HG03097 (cell line): ENCODE data around the gene RABEP1.
A peak's percentile ranks its signal among the peaks of the same experiment; 100 is the strongest.
"Not testable (repeated sequence)": the region's sequence is repeated elsewhere in the genome, so short reads cannot be mapped to it uniquely, and the experiment has no call there.

Experiments used
- ATAC-seq: cut with Tn5 transposase; IDR thresholded peaks from one replicate; pipeline ENCODE4 v1.9.1; 2021; ENCODE audit not compliant: unreplicated experiment, low FRiP score

Gene RABEP1, protein sequence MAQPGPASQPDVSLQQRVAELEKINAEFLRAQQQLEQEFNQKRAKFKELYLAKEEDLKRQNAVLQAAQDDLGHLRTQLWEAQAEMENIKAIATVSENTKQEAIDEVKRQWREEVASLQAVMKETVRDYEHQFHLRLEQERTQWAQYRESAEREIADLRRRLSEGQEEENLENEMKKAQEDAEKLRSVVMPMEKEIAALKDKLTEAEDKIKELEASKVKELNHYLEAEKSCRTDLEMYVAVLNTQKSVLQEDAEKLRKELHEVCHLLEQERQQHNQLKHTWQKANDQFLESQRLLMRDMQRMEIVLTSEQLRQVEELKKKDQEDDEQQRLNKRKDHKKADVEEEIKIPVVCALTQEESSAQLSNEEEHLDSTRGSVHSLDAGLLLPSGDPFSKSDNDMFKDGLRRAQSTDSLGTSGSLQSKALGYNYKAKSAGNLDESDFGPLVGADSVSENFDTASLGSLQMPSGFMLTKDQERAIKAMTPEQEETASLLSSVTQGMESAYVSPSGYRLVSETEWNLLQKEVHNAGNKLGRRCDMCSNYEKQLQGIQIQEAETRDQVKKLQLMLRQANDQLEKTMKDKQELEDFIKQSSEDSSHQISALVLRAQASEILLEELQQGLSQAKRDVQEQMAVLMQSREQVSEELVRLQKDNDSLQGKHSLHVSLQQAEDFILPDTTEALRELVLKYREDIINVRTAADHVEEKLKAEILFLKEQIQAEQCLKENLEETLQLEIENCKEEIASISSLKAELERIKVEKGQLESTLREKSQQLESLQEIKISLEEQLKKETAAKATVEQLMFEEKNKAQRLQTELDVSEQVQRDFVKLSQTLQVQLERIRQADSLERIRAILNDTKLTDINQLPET

DNA sequence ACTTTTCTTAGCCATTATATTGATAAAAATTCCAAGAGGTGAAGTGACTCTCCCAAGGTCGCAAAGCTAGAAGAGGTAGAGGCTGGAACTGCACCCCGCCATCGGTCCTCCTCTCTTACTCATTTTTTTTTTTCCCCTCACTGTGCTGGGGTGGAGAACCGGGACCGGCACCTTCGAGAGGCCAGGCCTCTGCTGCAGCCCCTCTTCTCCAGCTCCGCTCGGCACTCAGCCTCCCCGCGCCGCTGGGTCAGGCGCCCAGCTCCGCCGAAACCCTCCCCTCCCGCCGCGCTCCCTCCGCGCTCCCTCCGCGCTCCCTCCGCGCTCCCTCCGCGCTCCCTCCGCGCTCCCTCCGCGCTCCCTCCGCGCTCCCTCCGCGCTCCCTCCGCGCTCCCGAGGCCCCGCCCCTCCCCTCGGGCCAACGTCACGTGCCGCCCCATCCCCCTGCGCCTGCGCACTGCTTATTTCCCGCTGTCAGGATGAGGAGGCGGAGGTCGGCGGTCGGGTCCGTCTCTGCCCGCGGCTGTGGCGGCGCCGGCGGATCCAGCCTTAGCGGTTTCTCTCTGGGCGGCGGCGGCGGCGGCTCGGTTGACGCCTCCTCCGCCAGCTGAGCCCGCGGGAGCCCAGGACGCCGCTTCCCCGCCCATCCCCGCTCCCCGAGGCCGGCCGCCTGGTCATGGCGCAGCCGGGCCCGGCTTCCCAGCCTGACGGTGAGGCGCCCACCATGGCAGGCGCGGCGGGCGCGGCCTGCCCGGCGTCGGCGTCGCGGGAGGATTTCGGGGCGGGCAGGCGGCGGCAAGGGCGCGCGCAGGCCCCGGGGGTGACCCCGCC, at the start of gene RABEP1:
Gene RABEP1 (plus strand): TSS at position 471 of the 828 bp plus-strand sequence. CDS start 203 bp downstream, at position 674.
- ATAC-seq: peak; percentile 44

DNA sequence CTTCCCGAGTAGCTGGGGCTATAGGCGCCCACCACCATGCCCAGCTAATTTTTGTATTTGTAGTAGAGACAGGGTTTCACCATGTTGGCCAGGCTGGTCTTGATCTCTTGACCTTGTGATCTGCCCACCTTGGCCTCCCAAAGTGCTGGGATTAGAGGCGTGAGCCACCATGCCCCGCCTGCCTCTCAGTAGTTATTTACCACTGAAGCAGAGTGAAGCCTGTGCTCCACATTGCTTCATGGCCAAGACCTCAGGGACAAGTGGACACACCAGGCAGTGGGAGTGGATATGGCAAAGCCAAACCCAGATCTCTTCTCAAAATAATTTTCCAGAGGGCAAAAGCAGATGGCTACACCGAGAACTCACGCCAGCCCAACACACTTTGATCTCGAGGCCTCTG, 48.6 kb upstream of the RABEP1 start:
- ATAC-seq: not testable (repeated sequence)

DNA sequence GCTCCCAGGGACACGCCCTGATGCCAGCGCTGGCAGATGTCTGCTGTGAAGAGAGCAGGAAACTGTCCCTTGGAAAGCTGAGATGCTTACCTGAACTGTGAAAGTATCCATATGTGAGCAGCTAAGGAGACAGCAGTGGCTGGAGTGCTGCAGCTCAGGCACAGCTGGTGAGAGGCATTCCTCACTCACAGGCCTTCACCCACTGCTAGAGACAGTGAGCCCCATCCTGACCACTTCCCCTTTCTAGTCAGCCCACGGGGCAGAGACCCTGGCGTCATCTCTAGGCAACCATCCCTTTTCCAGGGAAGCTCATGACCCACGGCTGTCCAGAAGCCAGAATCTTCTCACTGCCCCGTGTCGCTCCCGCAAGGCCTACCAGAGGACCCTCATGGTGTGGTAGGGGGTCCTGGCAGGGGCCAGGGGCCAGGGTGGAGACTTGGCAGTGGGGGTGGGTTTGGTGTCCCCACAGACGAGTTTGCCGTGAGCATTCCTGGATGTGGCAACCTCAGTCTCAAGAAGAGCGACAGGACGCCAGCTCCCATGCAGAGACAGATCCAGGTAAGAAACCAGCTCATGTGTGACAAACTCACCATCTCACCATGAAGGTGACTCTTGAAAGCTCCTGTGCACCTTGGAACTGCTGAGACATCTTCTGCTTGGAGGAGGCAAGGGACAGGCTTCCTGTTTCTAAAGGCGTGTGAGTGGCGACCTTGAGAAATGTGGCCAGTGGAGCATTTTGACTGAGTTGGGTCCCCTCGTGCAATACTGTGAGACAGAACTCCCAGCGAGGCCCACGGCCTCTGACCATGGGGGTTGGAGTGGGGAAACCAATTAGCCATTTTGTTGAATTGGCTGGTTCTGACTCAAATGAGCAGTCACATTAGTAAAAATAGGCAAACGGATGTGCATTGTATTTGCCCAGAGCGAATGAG, 47.2 kb upstream of the RABEP1 start, which contains the start of gene SCIMP:
Gene SCIMP (minus strand): TSS at position 216 of the 932 bp plus-strand sequence. CDS start 105 bp downstream, at position 111.
- ATAC-seq: no peak

DNA sequence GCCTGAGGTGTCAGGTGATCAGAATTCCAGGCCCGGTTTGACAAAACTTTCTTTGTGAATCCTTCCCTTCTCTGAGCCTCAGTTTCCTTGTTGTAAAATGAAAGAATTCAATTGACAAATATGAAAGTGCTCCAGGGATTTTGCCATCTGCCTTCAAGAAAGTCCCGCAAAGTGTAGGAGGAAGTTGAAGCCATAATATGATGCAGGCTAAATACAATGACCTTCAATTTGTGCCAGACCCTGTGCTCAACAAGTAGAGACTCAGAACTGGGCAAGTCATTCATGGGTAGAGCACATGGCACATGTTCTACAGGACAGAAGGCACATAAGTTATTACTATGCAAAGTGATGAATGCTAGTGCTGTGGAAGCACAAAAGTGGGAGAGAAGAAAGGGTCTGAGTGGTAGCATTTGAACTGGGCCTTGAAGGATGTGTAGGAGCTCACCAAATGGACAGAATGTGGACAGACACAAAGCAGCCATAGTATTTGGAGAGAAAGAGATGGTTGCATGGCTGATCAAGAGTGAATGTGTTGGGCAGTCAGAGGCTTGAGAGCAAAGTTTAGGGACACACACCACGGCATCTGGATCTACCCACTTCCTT, 45.0 kb upstream of the RABEP1 start:
- ATAC-seq: no peak

DNA sequence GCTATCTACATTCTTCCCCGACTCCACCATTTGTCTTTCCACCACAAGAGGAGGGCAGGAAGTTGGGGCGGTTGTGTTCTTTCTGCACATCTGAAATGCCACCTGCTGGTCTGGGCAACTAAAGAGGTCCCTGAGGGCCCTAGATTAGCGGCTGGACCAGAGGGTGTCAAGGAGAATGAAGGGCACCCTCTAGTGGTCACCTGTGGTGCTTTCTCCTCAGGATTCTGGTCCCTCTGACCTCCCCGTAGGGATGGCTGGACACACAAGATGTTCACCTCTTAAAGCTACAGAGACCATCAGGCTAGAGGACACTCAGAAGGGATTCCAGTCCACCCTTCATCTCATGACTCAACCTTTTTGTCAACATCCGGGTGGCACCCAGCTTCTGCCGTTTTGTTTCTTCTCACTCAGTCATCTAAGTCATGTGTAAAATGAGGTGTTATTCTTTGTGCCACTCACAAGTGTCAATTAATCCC, 44.5 kb upstream of the RABEP1 start:
- peak; percentile 42 for ATAC-seq

DNA sequence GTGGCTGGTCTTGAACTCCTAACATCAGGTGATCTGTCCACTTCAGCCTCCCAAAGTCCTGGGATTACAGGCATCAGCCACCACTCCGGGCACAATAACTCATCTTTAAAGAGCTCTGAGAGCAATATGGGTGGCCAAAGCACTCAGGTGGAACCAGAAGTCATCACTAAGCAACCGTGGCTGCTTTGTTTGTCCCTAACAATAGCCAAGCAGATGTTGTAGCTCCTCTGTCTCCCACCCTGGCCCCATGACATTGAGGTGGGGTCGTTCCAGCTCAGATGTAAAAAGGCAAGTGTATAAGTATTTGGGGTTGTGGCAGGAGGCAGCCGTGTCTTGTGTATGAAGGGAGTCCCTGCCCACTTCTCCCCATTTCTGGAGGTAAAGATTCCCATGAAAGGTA, 43.8 kb upstream of the RABEP1 start:
- ATAC-seq: no peak

DNA sequence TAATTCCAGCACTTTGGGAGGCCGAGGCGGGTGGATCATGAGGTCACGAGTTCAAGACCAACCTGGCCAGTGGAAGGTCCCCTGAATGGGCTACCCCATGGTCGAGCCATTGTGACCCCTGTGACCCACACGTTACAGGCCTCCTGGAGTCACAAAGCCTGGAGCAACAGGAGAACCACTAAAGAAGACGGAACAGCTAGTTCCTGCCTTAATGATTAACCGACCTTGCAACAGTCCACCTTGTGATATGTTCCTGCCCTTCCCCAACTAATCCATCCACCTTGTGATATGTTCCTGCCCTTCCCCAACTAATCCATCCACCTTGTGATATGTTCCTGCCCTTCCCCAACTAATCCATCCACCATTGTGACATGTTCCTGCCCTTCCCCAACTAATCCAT, 42.3 kb upstream of the RABEP1 start:
- ATAC-seq: not testable (repeated sequence)

DNA sequence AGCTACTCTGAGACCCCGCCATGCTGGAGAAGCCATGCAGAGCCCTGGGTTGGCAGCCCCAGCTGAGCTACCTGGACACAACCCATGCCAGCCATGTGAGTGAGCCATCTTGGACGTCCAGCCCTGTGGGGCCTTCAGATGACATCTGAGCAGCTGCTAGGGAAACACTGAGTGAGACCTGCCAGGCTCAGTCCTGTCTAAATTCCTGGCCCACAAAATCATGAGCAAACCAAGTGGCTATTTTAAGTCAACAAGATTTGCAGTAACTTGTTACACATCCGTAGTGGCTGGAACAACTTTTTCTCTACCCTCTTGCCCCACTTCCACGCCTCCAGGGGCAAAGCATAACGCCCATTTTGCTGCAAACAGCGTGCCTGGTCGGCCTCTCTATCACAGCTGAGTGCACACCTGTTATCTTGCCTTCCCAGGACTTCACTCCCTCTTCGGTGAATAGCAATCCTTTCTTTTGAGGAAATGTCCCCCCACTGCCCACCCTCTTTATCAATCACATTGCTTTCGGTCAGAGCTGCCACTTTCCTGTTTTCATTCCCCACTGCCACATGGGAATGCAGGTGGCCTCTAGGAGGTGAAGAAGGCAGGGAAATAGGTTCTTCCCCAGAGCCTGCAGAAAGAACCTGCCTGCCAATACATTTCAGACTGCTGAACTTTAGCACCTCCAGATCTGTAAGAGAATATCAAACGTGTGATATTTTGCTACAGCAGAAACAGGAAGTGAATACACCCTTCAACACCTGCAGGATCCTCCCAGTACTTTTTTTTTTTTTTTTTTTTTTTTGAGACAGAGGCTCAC, 40.0 kb upstream of the RABEP1 start:
- ATAC-seq: no peak

DNA sequence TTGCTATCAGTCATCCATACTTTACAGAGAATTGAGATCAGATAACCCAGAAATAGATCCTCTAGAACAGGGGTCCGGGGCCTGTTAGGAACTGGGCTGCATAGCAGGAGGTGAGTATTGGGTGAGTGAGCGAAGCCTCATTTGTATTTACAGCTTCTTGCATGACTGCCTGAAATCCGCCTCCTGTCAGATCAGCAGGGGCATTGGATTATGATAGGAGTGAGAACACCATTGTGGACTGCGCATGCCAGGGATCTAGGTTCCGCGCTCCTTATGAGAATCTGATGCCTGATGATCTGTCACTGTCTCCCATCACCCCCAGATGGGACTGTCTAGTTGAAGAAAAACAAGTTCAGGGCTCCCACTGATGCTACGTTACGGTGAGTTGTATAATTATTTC, 34.5 kb upstream of the RABEP1 start:
- ATAC-seq: no peak

DNA sequence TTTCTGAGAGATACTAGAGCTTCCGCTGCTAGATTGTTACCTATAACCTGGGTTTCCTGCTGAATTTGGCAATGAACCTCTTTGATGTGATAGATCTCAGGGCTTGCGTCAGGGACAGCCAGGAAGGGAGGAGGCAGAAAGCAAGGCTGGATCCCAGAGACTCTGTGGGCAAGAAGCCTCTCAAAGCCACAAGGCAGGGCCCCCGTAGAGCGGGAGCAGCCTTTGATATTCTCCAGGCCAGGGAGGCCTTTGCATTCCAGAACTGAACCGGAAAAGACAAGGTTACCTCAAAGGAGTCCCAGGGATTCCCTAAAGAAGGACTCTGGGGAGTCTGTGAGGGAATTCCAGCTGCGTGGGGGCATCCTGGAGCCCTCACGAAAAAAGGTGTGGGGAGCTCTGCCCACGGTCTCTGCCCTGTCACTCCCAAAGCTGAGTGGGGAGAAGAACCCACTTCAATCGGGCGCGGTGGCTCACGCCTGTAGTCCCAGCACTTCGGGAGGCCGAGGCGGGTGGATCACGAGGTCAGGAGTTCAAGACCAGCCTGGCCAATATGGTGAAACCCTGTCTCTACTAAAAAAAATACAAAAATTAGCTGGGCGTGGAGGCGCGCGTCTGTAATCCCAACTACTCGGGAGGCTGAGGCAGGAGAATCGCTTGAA, 33.1 kb upstream of the RABEP1 start:
- no peak for ATAC-seq

DNA sequence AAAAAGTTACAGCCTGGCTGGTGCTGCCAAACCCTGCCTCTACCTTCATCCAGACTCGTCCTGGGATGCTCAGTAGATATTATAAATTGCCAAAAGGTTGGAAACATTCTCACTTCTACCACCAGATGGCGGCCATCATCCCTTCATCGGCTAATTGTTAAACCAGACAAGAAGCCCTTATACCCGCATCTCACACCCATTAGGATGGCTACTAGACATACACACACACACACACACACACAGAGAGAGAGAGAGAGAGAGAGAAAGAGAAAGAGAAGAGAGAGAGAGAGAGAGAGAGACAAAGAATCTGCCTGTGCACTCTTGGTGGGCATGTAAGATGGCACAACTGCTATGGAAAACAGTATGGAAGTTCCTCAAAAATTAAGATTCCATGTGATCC, 32.5 kb upstream of the RABEP1 start:
- no peak for ATAC-seq

DNA sequence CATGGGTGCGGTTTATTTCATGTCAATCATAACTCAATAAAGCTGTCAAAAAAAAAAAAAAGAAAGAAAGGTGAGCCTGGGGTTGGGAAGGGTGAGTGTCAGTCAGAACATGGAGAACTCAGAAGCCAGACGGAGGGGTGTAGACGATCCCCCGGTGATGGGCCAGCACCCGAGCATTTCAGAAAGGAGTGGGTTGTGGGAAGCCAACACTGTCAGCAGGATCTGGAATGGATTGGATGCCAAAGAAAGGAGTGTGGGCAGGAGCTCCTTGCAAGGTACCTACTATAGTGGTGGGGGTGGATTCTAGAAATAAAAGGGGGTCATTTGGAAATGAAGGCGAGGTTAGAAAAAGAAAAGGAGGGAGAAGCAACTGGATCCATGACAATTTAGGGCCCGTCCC, 27.7 kb upstream of the RABEP1 start:
- ATAC-seq: no peak

DNA sequence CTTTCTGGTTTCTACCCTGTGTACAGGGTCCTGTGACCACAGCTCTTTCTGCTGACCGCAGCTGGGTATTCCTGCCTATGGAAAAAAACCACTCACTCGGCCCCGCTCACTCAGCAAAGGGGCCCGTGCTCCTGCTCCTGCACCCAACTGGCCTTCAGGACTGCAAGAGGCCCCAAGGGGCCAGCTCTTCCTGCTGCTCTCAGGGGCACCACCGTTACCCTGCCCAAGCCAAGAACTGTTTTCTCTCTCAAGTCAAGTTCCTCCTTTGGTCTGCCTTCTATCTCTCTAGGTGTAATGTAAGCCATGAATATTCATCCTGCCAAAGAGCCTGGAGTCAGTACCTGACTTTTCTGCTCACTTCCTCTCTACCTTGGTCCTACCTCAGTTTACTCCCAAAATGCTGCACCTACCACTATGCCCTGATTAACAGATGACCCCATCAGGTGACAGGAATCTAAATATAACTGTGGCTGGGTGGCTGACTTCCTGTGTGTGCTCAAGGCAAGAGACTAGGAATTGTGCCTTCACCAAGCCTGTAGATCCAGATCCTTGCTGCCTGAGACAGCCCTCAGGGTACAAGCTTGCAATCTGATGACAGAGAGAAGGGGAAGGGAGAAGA, 27.1 kb upstream of the RABEP1 start:
- no peak for ATAC-seq

DNA sequence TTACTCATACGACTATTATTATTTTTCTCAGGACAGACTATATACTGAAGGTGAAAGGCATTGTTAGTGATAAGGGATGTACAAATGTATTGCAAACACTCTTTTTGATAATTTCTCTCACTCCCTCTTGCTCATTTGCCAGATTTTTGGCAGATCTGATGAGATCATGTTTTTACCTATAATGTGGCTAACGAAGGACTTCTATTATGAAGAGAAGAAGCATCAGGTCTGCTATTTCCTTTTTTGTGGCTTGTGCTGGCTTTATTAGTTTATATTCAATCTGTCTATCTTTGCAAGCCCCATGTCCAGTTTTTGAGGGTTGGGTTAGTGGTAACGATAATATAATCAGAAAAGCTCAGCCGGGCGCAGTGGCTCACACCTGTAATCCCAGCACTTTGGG, 25.0 kb upstream of the RABEP1 start:
- no peak for ATAC-seq

DNA sequence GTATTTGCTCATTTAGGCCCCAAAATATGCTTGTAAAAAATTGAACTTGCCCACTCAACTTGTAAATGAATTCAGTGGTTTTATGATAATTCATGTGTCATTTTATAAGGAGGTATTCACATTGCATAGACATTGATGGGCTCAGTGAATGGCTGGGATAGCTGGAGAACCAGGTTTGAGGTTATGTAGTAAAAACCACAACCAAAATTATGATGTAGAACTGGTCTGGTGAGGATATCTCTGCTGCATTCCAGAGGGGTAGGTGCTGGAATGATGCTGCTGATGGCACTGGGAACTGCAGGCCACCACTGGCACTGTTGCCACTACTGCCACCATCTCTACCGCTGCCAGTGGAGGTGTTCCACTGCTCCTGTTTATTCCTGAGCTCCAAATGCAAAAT, 21.5 kb upstream of the RABEP1 start:
- no peak for ATAC-seq

DNA sequence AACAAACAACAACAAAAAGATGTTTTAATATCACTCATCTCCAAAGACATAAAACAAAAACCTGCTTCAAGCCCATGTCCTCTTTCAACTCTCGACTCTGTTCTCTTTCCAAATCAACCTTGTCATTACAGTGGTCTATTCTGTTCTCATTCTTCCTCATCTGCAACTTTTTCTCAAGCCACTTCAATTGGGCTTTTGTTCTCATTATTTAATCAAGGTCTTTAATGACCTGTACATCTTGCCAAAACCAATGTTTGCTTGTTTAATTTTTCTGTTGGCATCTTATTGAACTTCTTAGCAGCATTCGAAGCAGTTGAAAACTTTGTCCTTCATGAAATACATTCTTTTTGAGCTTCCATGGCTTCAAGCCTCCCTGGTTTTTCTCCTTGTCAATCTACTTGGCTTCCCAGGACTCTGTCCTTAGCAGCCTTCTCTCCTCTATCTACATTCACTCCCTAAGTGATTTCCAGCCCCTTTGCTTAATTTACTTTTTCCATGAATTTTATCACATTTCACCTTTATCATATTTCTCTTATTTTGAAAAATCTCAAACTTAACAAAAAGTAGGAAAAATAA, 19.6 kb upstream of the RABEP1 start:
- ATAC-seq: no peak

DNA sequence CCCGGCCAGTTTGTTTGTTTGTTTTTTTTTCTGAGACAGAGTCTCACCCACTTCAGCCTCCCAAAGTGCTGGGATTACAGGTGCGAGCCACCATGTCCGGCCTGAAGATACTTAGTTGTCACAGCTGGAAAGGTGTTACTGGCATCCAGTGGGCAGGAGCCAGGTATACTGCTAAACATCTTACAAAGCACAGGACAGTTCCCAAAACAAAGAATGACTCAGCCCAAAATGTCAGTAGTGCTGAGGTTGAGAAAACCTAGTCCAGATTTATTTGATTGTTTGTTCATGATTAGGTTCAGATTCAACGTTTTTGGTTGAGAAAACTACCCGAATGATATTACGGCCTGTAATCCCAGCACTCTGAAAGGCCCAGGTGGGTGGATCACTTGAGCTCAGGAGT, 18.6 kb upstream of the RABEP1 start:
- ATAC-seq: no peak
